ENCODE measurements around the gene SFXN1.

SFXN1 gene

GRCh38 chr5:175542232-175542965 is 64.0 kb downstream of the SFXN1 start:
- Histone ChIP-seq H3K4me3 (ENCODE audit: low read depth in 1 of 2, low read length in 2 of 2) (no peak overlapping the region), H3K36me3 (ENCODE audit: control insufficient read depth in 1 of 2, insufficient read depth in 2 of 2, low read length in 2 of 2) (no peaks in the 10 kb centered on the region), H3K27ac (ENCODE audit: low read length) (no peak overlapping the region), H3K4me1 (ENCODE audit: control insufficient read depth in 1 of 2, insufficient read depth in 2 of 2, low read length in 2 of 2) (peaks cover 0 to 6% of the 10 kb centered on the region in 2 donors), H3K27me3 (ENCODE audit: low read depth, low read length) (no peaks in the 10 kb centered on the region), H3K9me3 (ENCODE audit: control insufficient read depth in 1 of 2, low read length in 2 of 2) (no peaks in the 10 kb centered on the region)

GRCh38 chr5:175542966-175543235 is 64.5 kb downstream of the SFXN1 start:
- Histone ChIP-seq H3K4me1 (ENCODE audit: control insufficient read depth in 1 of 2, insufficient read depth in 2 of 2, low read length in 2 of 2) (peaks cover 0 to 6% of the 10 kb centered on the region in 2 donors), H3K27me3 (ENCODE audit: low read depth, low read length) (no peaks in the 10 kb centered on the region), H3K36me3 (ENCODE audit: control insufficient read depth in 1 of 2, insufficient read depth in 2 of 2, low read length in 2 of 2) (no peaks in the 10 kb centered on the region), H3K27ac (ENCODE audit: low read length) (no peak overlapping the region), H3K4me3 (ENCODE audit: low read depth in 1 of 2, low read length in 2 of 2) (no peak overlapping the region), H3K9me3 (ENCODE audit: control insufficient read depth in 1 of 2, low read length in 2 of 2) (no peaks in the 10 kb centered on the region)

GRCh38 chr5:175544108-175544511 is 65.8 kb downstream of the SFXN1 start:
- Histone ChIP-seq H3K4me1 (ENCODE audit: control insufficient read depth in 1 of 2, insufficient read depth in 2 of 2, low read length in 2 of 2) (peaks cover 0 to 6% of the 10 kb centered on the region in 2 donors), H3K9me3 (ENCODE audit: control insufficient read depth in 1 of 2, low read length in 2 of 2) (no peaks in the 10 kb centered on the region), H3K27me3 (ENCODE audit: low read depth, low read length) (no peaks in the 10 kb centered on the region), H3K27ac (ENCODE audit: low read length) (no peak overlapping the region), H3K4me3 (ENCODE audit: low read depth in 1 of 2, low read length in 2 of 2) (no peak overlapping the region), H3K36me3 (ENCODE audit: control insufficient read depth in 1 of 2, insufficient read depth in 2 of 2, low read length in 2 of 2) (no peaks in the 10 kb centered on the region)

- H3K4me1 ChIP-seq (ENCODE audit: control insufficient read depth in 1 of 2, insufficient read depth in 2 of 2, low read length in 2 of 2), result peaks cover 0 to 6% of the 10 kb centered on the region in 2 donors
- no peaks in the 10 kb centered on the region for H3K9me3 ChIP-seq (ENCODE audit: control insufficient read depth in 1 of 2, low read length in 2 of 2)
- H3K36me3 ChIP-seq (ENCODE audit: control insufficient read depth in 1 of 2, insufficient read depth in 2 of 2, low read length in 2 of 2), result no peaks in the 10 kb centered on the region
- no peak overlapping the region for H3K27ac ChIP-seq (ENCODE audit: low read length)
- H3K27me3 ChIP-seq (ENCODE audit: low read depth, low read length), result no peaks in the 10 kb centered on the region
- H3K4me3 ChIP-seq (ENCODE audit: low read depth in 1 of 2, low read length in 2 of 2), result no peak overlapping the region
Measured at GRCh38 chr5:175544586-175544985, 66.2 kb downstream of the SFXN1 start.

- Histone ChIP-seq H3K27ac (ENCODE audit: low read length) (no peak overlapping the region), H3K36me3 (ENCODE audit: control insufficient read depth in 1 of 2, insufficient read depth in 2 of 2, low read length in 2 of 2) (no peaks in the 10 kb centered on the region), H3K4me3 (ENCODE audit: low read depth in 1 of 2, low read length in 2 of 2) (no peak overlapping the region), H3K4me1 (ENCODE audit: control insufficient read depth in 1 of 2, insufficient read depth in 2 of 2, low read length in 2 of 2) (no peaks in the 10 kb centered on the region), H3K9me3 (ENCODE audit: control insufficient read depth in 1 of 2, low read length in 2 of 2) (no peaks in the 10 kb centered on the region), H3K27me3 (ENCODE audit: low read depth, low read length) (no peaks in the 10 kb centered on the region)
Measured at GRCh38 chr5:175547842-175548241, 69.5 kb downstream of the SFXN1 start.

GRCh38 chr5:175548626-175549311 is 70.4 kb downstream of the SFXN1 start:
- H3K27me3 ChIP-seq (ENCODE audit: low read depth, low read length), result no peaks in the 10 kb centered on the region
- H3K27ac ChIP-seq (ENCODE audit: low read length), result no peak overlapping the region
- no peak overlapping the region for H3K4me3 ChIP-seq (ENCODE audit: low read depth in 1 of 2, low read length in 2 of 2)
- no peaks in the 10 kb centered on the region for H3K9me3 ChIP-seq (ENCODE audit: control insufficient read depth in 1 of 2, low read length in 2 of 2)
- H3K36me3 ChIP-seq (ENCODE audit: control insufficient read depth in 1 of 2, insufficient read depth in 2 of 2, low read length in 2 of 2), result no peaks in the 10 kb centered on the region
- no peaks in the 10 kb centered on the region for H3K4me1 ChIP-seq (ENCODE audit: control insufficient read depth in 1 of 2, insufficient read depth in 2 of 2, low read length in 2 of 2)

- no peaks in the 10 kb centered on the region for H3K4me1 ChIP-seq (ENCODE audit: control insufficient read depth in 1 of 2, insufficient read depth in 2 of 2, low read length in 2 of 2)
- H3K27ac ChIP-seq (ENCODE audit: low read length), result no peak overlapping the region
- H3K9me3 ChIP-seq (ENCODE audit: control insufficient read depth in 1 of 2, low read length in 2 of 2), result no peaks in the 10 kb centered on the region
- no peaks in the 10 kb centered on the region for H3K27me3 ChIP-seq (ENCODE audit: low read depth, low read length)
- no peak overlapping the region for H3K4me3 ChIP-seq (ENCODE audit: low read depth in 1 of 2, low read length in 2 of 2)
- no peaks in the 10 kb centered on the region for H3K36me3 ChIP-seq (ENCODE audit: control insufficient read depth in 1 of 2, insufficient read depth in 2 of 2, low read length in 2 of 2)
Measured at GRCh38 chr5:175550055-175550805, 71.9 kb downstream of the SFXN1 start.

- no peaks in the 10 kb centered on the region for H3K27me3 ChIP-seq (ENCODE audit: low read depth, low read length)
- H3K4me1 ChIP-seq (ENCODE audit: control insufficient read depth in 1 of 2, insufficient read depth in 2 of 2, low read length in 2 of 2), result no peaks in the 10 kb centered on the region
- H3K4me3 ChIP-seq (ENCODE audit: low read depth in 1 of 2, low read length in 2 of 2), result no peak overlapping the region
- H3K36me3 ChIP-seq (ENCODE audit: control insufficient read depth in 1 of 2, insufficient read depth in 2 of 2, low read length in 2 of 2), result no peaks in the 10 kb centered on the region
- no peak overlapping the region for H3K27ac ChIP-seq (ENCODE audit: low read length)
- no peaks in the 10 kb centered on the region for H3K9me3 ChIP-seq (ENCODE audit: control insufficient read depth in 1 of 2, low read length in 2 of 2)
Measured at GRCh38 chr5:175551266-175551665, 72.9 kb downstream of the SFXN1 start.

- Histone ChIP-seq H3K9me3 (ENCODE audit: control insufficient read depth in 1 of 2, low read length in 2 of 2) (no peaks in the 10 kb centered on the region), H3K27ac (ENCODE audit: low read length) (no peak overlapping the region), H3K36me3 (ENCODE audit: control insufficient read depth in 1 of 2, insufficient read depth in 2 of 2, low read length in 2 of 2) (no peaks in the 10 kb centered on the region), H3K4me3 (ENCODE audit: low read depth in 1 of 2, low read length in 2 of 2) (no peak overlapping the region), H3K4me1 (ENCODE audit: control insufficient read depth in 1 of 2, insufficient read depth in 2 of 2, low read length in 2 of 2) (no peaks in the 10 kb centered on the region), H3K27me3 (ENCODE audit: low read depth, low read length) (no peaks in the 10 kb centered on the region)
Measured at GRCh38 chr5:175554296-175554695, 75.9 kb downstream of the SFXN1 start.

- Histone ChIP-seq H3K36me3 (ENCODE audit: control insufficient read depth in 1 of 2, insufficient read depth in 2 of 2, low read length in 2 of 2) (no peaks in the 10 kb centered on the region), H3K9me3 (ENCODE audit: control insufficient read depth in 1 of 2, low read length in 2 of 2) (no peaks in the 10 kb centered on the region), H3K4me3 (ENCODE audit: low read depth in 1 of 2, low read length in 2 of 2) (no peak overlapping the region), H3K27me3 (ENCODE audit: low read depth, low read length) (no peaks in the 10 kb centered on the region), H3K27ac (ENCODE audit: low read length) (no peak overlapping the region), H3K4me1 (ENCODE audit: control insufficient read depth in 1 of 2, insufficient read depth in 2 of 2, low read length in 2 of 2) (no peaks in the 10 kb centered on the region)
Measured at GRCh38 chr5:175555168-175555785, 76.9 kb downstream of the SFXN1 start.

GRCh38 chr5:175556794-175557193 is 78.4 kb downstream of the SFXN1 start:
- Histone ChIP-seq H3K9me3 (ENCODE audit: control insufficient read depth in 1 of 2, low read length in 2 of 2) (no peaks in the 10 kb centered on the region), H3K36me3 (ENCODE audit: control insufficient read depth in 1 of 2, insufficient read depth in 2 of 2, low read length in 2 of 2) (no peaks in the 10 kb centered on the region), H3K27me3 (ENCODE audit: low read depth, low read length) (no peaks in the 10 kb centered on the region), H3K27ac (ENCODE audit: low read length) (no peak overlapping the region), H3K4me1 (ENCODE audit: control insufficient read depth in 1 of 2, insufficient read depth in 2 of 2, low read length in 2 of 2) (no peaks in the 10 kb centered on the region), H3K4me3 (ENCODE audit: low read depth in 1 of 2, low read length in 2 of 2) (no peak overlapping the region)

Measured in muscle layer of duodenum (tissue), 2 donors.